ENCODE results near the gene FBXO42. TPM values are rescaled to one million over a fixed set of nuclear protein-coding genes. Genes with fewer than 3 reads are reported as not detected.

Gene FBXO42
- total RNA-seq, 1 experiment from 2014 or later: 11.3 TPM

DNA sequence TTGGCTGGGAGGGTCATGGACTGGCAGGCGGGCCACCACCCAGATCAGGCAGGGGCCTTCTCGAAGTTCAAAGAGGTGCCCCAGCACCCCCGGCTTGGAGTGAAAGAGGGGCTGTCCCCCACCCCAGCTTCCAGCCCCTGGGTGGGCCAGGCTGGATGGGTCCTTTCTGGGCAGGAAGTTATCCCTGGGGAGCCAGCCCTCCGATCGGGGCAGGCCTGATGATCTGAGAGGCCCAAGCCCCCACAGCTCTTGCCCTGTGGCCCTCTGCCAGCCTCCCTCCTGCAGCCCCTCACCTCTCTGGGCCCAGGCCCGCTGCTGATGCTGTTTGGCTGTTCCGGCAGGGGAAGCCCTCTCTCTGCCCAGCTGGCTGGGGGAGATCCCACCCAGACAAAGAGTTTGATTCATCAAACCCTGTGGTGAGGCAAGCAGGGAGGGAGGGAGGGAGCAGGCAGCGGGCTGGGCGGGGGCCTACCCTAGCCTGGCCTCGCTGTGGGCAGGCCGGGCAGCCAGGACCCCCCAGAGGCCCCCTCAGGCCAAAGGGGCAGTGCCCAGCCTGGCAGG is 142.4 kb downstream of the FBXO42 start:
- intact Hi-C loops (cut with micrococcal nuclease; ENCODE audit: unreplicated experiment): no loop called here
- POLR2A ChIA-PET: no interaction called here
- Histone ChIP-seq H3K36me3 (ENCODE audit: control insufficient read depth, insufficient read depth, low read length) (no peaks in the 10 kb centered on the region), H3K4me1 (peaks cover 16% of the 10 kb centered on the region), H3K27me3 (replicated peaks; ENCODE audit: control insufficient read depth, insufficient read depth, low read length) (no peaks in the 10 kb centered on the region), H3K9me3 (no peaks in the 10 kb centered on the region), H3K4me3 (ENCODE audit: low read depth, low read length) (no peak overlapping the region)
- CTCF ChIA-PET: no interaction called here
- BruUV-seq (replicated peaks): no TSS peak
- Mint-ChIP-seq H3K4me1 (ENCODE audit: low read depth, unreplicated experiment) (peaks cover 7% of the 10 kb centered on the region), H3K27me3 (ENCODE audit: insufficient read depth, unreplicated experiment) (no peaks in the 10 kb centered on the region), H3K4me3 (ENCODE audit: unreplicated experiment) (no peak overlapping the region), H3K36me3 (ENCODE audit: insufficient read depth, unreplicated experiment) (peaks cover 10% of the 10 kb centered on the region), H3K9me3 (ENCODE audit: unreplicated experiment) (no peaks in the 10 kb centered on the region), H3K27ac (ENCODE audit: unreplicated experiment) (peak overlapping the region; percentile 12)
- TF ChIP-seq CTCF (IDR thresholded peaks at IDR 0.05; ENCODE audit: insufficient read depth in 1 of 2, low read depth in 1 of 2, low read length in 1 of 2, severe bottlenecking in 1 of 2, unreplicated experiment in 1 of 2): no peak
- no peak for DNase-seq

DNA sequence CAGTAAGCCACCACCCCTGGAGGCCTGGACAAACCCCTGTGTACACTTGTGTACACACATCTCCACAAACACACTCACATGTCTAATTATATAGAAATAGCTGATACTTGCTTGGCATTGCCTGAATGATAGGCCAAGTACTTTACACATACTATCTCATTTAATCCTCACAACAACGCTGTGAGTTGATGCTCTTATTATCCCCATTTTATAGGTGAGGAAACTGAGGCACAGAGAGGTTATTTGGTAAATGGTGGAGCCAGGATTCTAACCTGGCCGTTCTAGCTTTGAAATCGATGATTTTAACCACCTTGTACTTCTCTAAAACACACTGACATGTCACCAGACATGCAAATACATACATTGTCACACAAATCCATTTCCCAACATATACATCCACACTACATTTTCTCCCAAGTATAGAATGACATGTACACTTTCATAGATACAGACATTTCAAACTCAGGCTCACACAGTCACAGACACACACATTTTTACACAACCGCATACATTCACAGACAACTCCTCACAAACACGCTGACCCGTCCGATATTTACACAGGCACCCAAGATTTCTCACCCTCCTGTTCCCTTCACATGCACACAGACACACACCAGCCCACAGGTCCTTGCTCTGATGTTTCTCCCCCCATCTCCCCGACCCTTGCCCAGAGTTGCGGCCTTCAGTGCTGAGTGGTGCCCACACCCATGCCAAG is 143.0 kb downstream of the FBXO42 start:
- Histone ChIP-seq H3K36me3 (ENCODE audit: control insufficient read depth, insufficient read depth, low read length) (0 out of 2 replicates have a peak, but pooled peaks cover under 1% of the 10 kb centered on the region), H3K27me3 (replicated peaks; ENCODE audit: control insufficient read depth, insufficient read depth, low read length) (no peaks in the 10 kb centered on the region), H3K4me3 (ENCODE audit: low read depth, low read length) (no peak overlapping the region), H3K4me1 (peaks cover 16% of the 10 kb centered on the region), H3K9me3 (no peaks in the 10 kb centered on the region)
- Mint-ChIP-seq H3K4me3 (ENCODE audit: unreplicated experiment) (no peak overlapping the region), H3K9me3 (ENCODE audit: unreplicated experiment) (no peaks in the 10 kb centered on the region), H3K36me3 (ENCODE audit: insufficient read depth, unreplicated experiment) (peaks cover 10% of the 10 kb centered on the region), H3K27me3 (ENCODE audit: insufficient read depth, unreplicated experiment) (no peaks in the 10 kb centered on the region), H3K27ac (ENCODE audit: unreplicated experiment) (peak overlapping the region; percentile 12), H3K4me1 (ENCODE audit: low read depth, unreplicated experiment) (peaks cover 7% of the 10 kb centered on the region)
- no peak for DNase-seq
- BruUV-seq (replicated peaks): no TSS peak
- TF ChIP-seq CTCF (IDR thresholded peaks at IDR 0.05; ENCODE audit: insufficient read depth in 1 of 2, low read depth in 1 of 2, low read length in 1 of 2, severe bottlenecking in 1 of 2, unreplicated experiment in 1 of 2): no peak
- CTCF ChIA-PET: no interaction called here
- intact Hi-C loops (cut with micrococcal nuclease; ENCODE audit: unreplicated experiment): no loop called here
- POLR2A ChIA-PET: no interaction called here

GRCh38 chr1:16208270-16208987 is 143.9 kb downstream of the FBXO42 start:
- Mint-ChIP-seq H3K4me3 (ENCODE audit: unreplicated experiment) (no peak overlapping the region), H3K27me3 (ENCODE audit: insufficient read depth, unreplicated experiment) (no peaks in the 10 kb centered on the region), H3K9me3 (ENCODE audit: unreplicated experiment) (no peaks in the 10 kb centered on the region), H3K27ac (ENCODE audit: unreplicated experiment) (no peak overlapping the region), H3K4me1 (ENCODE audit: low read depth, unreplicated experiment) (peaks cover 7% of the 10 kb centered on the region), H3K36me3 (ENCODE audit: insufficient read depth, unreplicated experiment) (peaks cover 10% of the 10 kb centered on the region)
- CTCF ChIA-PET: no interaction called here
- Histone ChIP-seq H3K36me3 (ENCODE audit: control insufficient read depth, insufficient read depth, low read length) (0 out of 2 replicates have a peak, but pooled peaks cover 1% of the 10 kb centered on the region), H3K4me3 (ENCODE audit: low read depth, low read length) (no peak overlapping the region), H3K4me1 (peaks cover 16% of the 10 kb centered on the region), H3K27me3 (replicated peaks; ENCODE audit: control insufficient read depth, insufficient read depth, low read length) (no peaks in the 10 kb centered on the region), H3K9me3 (no peaks in the 10 kb centered on the region)
- BruUV-seq (replicated peaks): no TSS peak
- POLR2A ChIA-PET: no interaction called here
- DNase-seq: no peak
- intact Hi-C loops (cut with micrococcal nuclease; ENCODE audit: unreplicated experiment): no loop called here
- no peak for TF ChIP-seq CTCF (IDR thresholded peaks at IDR 0.05; ENCODE audit: insufficient read depth in 1 of 2, low read depth in 1 of 2, low read length in 1 of 2, severe bottlenecking in 1 of 2, unreplicated experiment in 1 of 2)

Data from Caco-2 (cell line).